Stomach (tissue), 9 donors: ENCODE results near the gene BCL2L11. TPM values are rescaled to one million over a fixed set of nuclear protein-coding genes. Genes with fewer than 3 reads are reported as not detected.
A peak's percentile ranks its signal among the peaks of the same experiment; 100 is the strongest.

Experiments
- DNase-seq, 2 donors: peaks; one replicate each; pipeline versions ENCODE4 v3.0.0 to v3.0.0-alpha.2; 2013 to 2019
- H3K27ac ChIP-seq, 5 donors: fragments of 200-600 bp in 4 of 5; sonication (generic) in 4 of 5; one replicate each; pipeline ENCODE4 v1.5.1; 2013 to 2019; ENCODE audit warnings: mild to moderate bottlenecking in 1 of 5, moderate library complexity in 1 of 5
- H3K27me3 ChIP-seq, 3 donors: fragments of 200-600 bp; sonication (generic); one replicate each; pipeline ENCODE4 v1.5.1; 2017 to 2019; ENCODE audit warnings: mixed run types in 1 of 3
- H3K36me3 ChIP-seq, 4 donors: fragments of 200-600 bp; sonication (generic); 1 replicate in 3 of 4; 2 replicates in 1 of 4; pipeline ENCODE4 v1.5.1; 2016 to 2019
- H3K4me1 ChIP-seq, 4 donors: fragments of 200-600 bp; sonication (generic); one replicate each; pipeline ENCODE4 v1.5.1; 2016 to 2019
- H3K4me3 ChIP-seq, 4 donors: fragments of 200-600 bp; sonication (generic) in 3 of 4; one replicate each; pipeline ENCODE4 v1.5.1; 2016 to 2019; ENCODE audit warnings: mild to moderate bottlenecking in 1 of 4
- H3K9me3 ChIP-seq, 4 donors: fragments of 200-600 bp; sonication (generic); one replicate each; pipeline ENCODE4 v1.5.1; 2016 to 2019
- CTCF ChIP-seq, 7 experiments: fragments of 450-650 bp in 4 of 7; fragments of 200-600 bp in 3 of 7; sonication (generic) in 3 of 7; IDR thresholded peaks; one replicate each; pipeline ENCODE4 v1.5.1; 2016 to 2019; ENCODE audit warnings: antibody characterized with exemption in 7 of 7, control low read depth in 2 of 7, mild to moderate bottlenecking in 1 of 7
- EP300 ChIP-seq: sonication (generic); formaldehyde crosslinking; IDR thresholded peaks from one replicate; pipeline ENCODE4 v1.6.1; 2017; ENCODE audit warnings: antibody characterized with exemption
- POLR2A ChIP-seq, 4 donors: fragments of 450-650 bp; IDR thresholded peaks; one replicate each; pipeline ENCODE4 v1.6.1; 2016; ENCODE audit warnings: antibody characterized with exemption in 4 of 4, control low read depth in 2 of 4, mild to moderate bottlenecking in 1 of 4, moderate library complexity in 1 of 4
- POLR2AphosphoS5 ChIP-seq, 3 donors: sonication (generic); formaldehyde crosslinking; IDR thresholded peaks; one replicate each; pipeline ENCODE4 v1.6.1; 2016; ENCODE audit warnings: antibody characterized with exemption in 3 of 3
- WGBS, 5 donors: extraction: QIAGEN DNeasy Blood & Tissue Kit in 3 of 5; methylation state at CpG; one replicate each; pipeline versions ENCODE4 v1.1.5 to v1.1.7; 2013 to 2018; 5-methylcytosine and 5-hydroxymethylcytosine counted together
- intact Hi-C: fragments of 100-400 bp; cut with DNase I; formaldehyde crosslinking; loops from one replicate; pipeline ENCODE4 v1.15.1; 2023; ENCODE audit warnings: low total_unique reads
- polyA plus RNA-seq, 3 donors: library from polyadenylated mRNA; stranded (reverse); fragments of 200-250 nt; gene quantifications; one replicate each; pipeline ENCODE4 v1.2.3, GENCODE V29; 2013
- total RNA-seq, 5 donors: library from RNA; depleted of rRNA; stranded (reverse); fragments of >200 nt; gene quantifications; one replicate each; pipeline versions ENCODE4 v1.1.0 to v1.2.3, GENCODE V29; 2014 to 2016
- donor health status: healthy with polysubstance abuse.
- donor health status: Bipolar disorder and iron deficiency.
- donor health status: healthy.

Gene BCL2L11
- total and polyA plus RNA-seq, 8 donors = 0.29 to 41.2 (median 4.8) TPM

GRCh38 chr2:111165084-111165483 is 44.4 kb downstream of the BCL2L11 start:
- Histone ChIP-seq H3K27me3 (no peaks in the 10 kb centered on the region), H3K4me3 (no peak overlapping the region), H3K36me3 (peaks cover 0 to 36% (median 15%) of the 10 kb centered on the region in 4 donors), H3K9me3 (no peaks in the 10 kb centered on the region), H3K4me1 (peaks cover 22 to 71% (median 52%) of the 10 kb centered on the region in 4 donors), H3K27ac (no peak overlapping the region)
- DNase-seq = peak in 1 of 2 donors; percentile 41
- WGBS, 5 donors = 63 to 83% (median 77%) methylated on average over 7 of the region's 7 CpGs
- intact Hi-C loops = no loop called here
- TF ChIP-seq CTCF (IDR thresholded peaks at IDR 0.05) (no peak), POLR2A (IDR thresholded peaks at IDR 0.05) (no peak), POLR2AphosphoS5 (IDR thresholded peaks at IDR 0.05) (no peak), EP300 (no peak)

- H3K4me1 ChIP-seq = peaks cover 22 to 67% (median 51%) of the 10 kb centered on the region in 4 donors
- no peaks in the 10 kb centered on the region for H3K27me3 ChIP-seq
- intact Hi-C loops = no loop called here
- WGBS, 5 donors = 57 to 79% (median 62%) methylated on average over 4 to 5 of the region's 5 CpGs
- H3K36me3 ChIP-seq = peaks cover 0 to 36% (median 15%) of the 10 kb centered on the region in 4 donors
- H3K4me3 ChIP-seq = no peak overlapping the region
- H3K9me3 ChIP-seq = no peaks in the 10 kb centered on the region
- TF ChIP-seq CTCF (IDR thresholded peaks at IDR 0.05) = no peak
- TF ChIP-seq POLR2AphosphoS5 (IDR thresholded peaks at IDR 0.05) = no peak
- TF ChIP-seq EP300 = no peak
- no peak for TF ChIP-seq POLR2A (IDR thresholded peaks at IDR 0.05)
- H3K27ac ChIP-seq = no peak overlapping the region
- DNase-seq = no peak
These were observed 45.4 kb downstream of the BCL2L11 start for GRCh38 chr2:111166115-111166514.

GRCh38 chr2:111167076-111167862 is 46.6 kb downstream of the BCL2L11 start:
- Histone ChIP-seq H3K4me1 (peaks cover 11 to 56% (median 41%) of the 10 kb centered on the region in 4 donors), H3K9me3 (no peaks in the 10 kb centered on the region), H3K36me3 (peaks cover 0 to 36% (median 15%) of the 10 kb centered on the region in 4 donors), H3K27ac (no peak overlapping the region), H3K27me3 (no peaks in the 10 kb centered on the region), H3K4me3 (no peak overlapping the region)
- no peak for TF ChIP-seq POLR2A (IDR thresholded peaks at IDR 0.05)
- no peak for TF ChIP-seq EP300
- no peak for TF ChIP-seq POLR2AphosphoS5 (IDR thresholded peaks at IDR 0.05)
- TF ChIP-seq CTCF (IDR thresholded peaks at IDR 0.05) = no peak
- intact Hi-C loops = no loop called here
- 49 to 66% (median 59%) methylated on average over 9 of the region's 9 CpGs for WGBS, 5 donors
- peak in 1 of 2 donors; percentile 23 for DNase-seq

- Histone ChIP-seq H3K27ac (no peak overlapping the region), H3K9me3 (no peaks in the 10 kb centered on the region), H3K27me3 (no peaks in the 10 kb centered on the region), H3K4me3 (no peak overlapping the region), H3K36me3 (peaks cover 0 to 36% (median 15%) of the 10 kb centered on the region in 4 donors), H3K4me1 (peaks cover 7 to 50% (median 36%) of the 10 kb centered on the region in 4 donors)
- 75 to 85% (median 82%) methylated on average over 4 of the region's 4 CpGs for WGBS, 5 donors
- TF ChIP-seq CTCF (IDR thresholded peaks at IDR 0.05) = no peak
- no peak for TF ChIP-seq POLR2A (IDR thresholded peaks at IDR 0.05)
- no peak for TF ChIP-seq EP300
- TF ChIP-seq POLR2AphosphoS5 (IDR thresholded peaks at IDR 0.05) = no peak
- DNase-seq = no peak
- intact Hi-C loops = no loop called here
These were observed 47.1 kb downstream of the BCL2L11 start for GRCh38 chr2:111167863-111168162.
